Activated CD8-positive, alpha-beta T cell treated with anti-CD3 and anti-CD28 coated beads, Interleukin-2, amount 10 ng/mL, durations not matched to agents 7 days and 5 days (primary cell): ENCODE data around the gene LCE3B. TPM values are rescaled to one million over a fixed set of nuclear protein-coding genes. Genes with fewer than 3 reads are reported as not detected.

ENCODE experiments used
- ATAC-seq: fragments of 150-1000 bp; cut with Tn5 transposase; one replicate; pipeline ENCODE4 v1.10.0; 2021; ENCODE audit warnings: moderate library complexity
- CTCF ChIA-PET: fragments of 350-600 bp; sonication (Branson Sonifier 250); formaldehyde crosslinking; loops from one replicate; lab custom pipeline; 2021; ENCODE audit warnings: antibody characterized with exemption; lab: Charles Lee
- POLR2A ChIA-PET: fragments of 350-600 bp; sonication (Branson Sonifier 250); formaldehyde crosslinking; loops from one replicate; lab custom pipeline; 2021; ENCODE audit warnings: antibody characterized with exemption; lab: Charles Lee
- DNase-seq: peaks from one replicate; pipeline ENCODE4 v3.0.0-alpha.2; 2020
- H3K27ac Mint-ChIP-seq: one replicate; pipeline ENCODE4 v1.8.0; 2021; ENCODE audit warnings: mild to moderate bottlenecking, mixed read lengths
- H3K27me3 Mint-ChIP-seq: one replicate; pipeline ENCODE4 v1.8.0; 2021; ENCODE audit warnings: low read depth, mixed read lengths
- H3K36me3 Mint-ChIP-seq: one replicate; pipeline ENCODE4 v1.8.0; 2021; ENCODE audit warnings: low read depth, mixed read lengths
- H3K4me1 Mint-ChIP-seq: one replicate; pipeline ENCODE4 v1.8.0; 2021; ENCODE audit warnings: low read depth, mixed read lengths
- H3K4me3 Mint-ChIP-seq: one replicate; pipeline ENCODE4 v1.8.0; 2021; ENCODE audit warnings: mild to moderate bottlenecking, mixed read lengths
- H3K9me3 Mint-ChIP-seq: one replicate; pipeline ENCODE4 v1.8.0; 2022; ENCODE audit warnings: mixed read lengths; ENCODE audit not compliant: insufficient read depth
- total RNA-seq, 2 experiments: library from RNA; stranded (reverse); gene quantifications; one replicate each; pipeline ENCODE4 v1.2.3, GENCODE V29; 2021

The LCE3B gene
- total RNA-seq, 2 experiments from 2014 or later: not detected

DNA sequence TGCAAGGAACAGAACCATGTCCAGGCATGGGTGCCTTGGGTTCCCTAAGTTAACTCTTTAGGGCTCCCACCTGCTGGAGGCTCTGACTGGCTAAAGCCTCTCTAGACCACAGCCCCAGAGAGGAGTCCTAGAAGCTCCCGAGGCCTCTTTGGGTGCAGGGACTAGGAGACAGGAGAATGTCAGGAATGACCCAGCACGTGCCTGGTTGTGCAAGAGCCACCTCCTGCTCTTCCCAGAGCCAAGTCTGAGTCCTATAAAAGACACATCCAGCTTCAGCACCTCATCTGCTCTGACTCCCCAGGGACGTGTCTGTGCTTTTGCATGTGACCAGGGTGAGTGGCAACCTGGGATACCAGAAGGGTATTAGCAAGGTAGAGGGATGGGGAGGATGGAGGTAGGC, 49.5 kb downstream of the LCE3B start, which contains the start of gene LCE2D:
Gene LCE2D, plus strand, starts transcription at position 283 of the 400 bp plus-strand sequence. CDS start 726 bp downstream, outside the sequence.
- ChIA-PET POLR2A (no interaction called here), CTCF (interaction anchor here (3.8 kb wide), 1 partner anchor 9 kb away, joined by 16 read pairs; no protein-coding TSS in a partner anchor)
- Mint-ChIP-seq H3K36me3 (no peaks in the 10 kb centered on the region), H3K9me3 (no peaks in the 10 kb centered on the region), H3K4me3 (no peak within 1 kb of the TSS), H3K27ac (no peak within 1 kb of the TSS), H3K4me1 (no peaks in the 10 kb centered on the region), H3K27me3 (peaks cover 10% of the 10 kb centered on the region)
- DNase-seq: no peak
- ATAC-seq: no peak

Other genes with a start within 250 kb of the LCE3B start
- not detected for gene CRNN, start 199.5 kb upstream of the LCE3B start, total RNA-seq
- not detected for gene LCE5A, start 103.0 kb upstream of the LCE3B start, total RNA-seq
- not detected for gene CRCT1, start 99.3 kb upstream of the LCE3B start, total RNA-seq
- not detected for gene LCE3E, start 47.0 kb upstream of the LCE3B start, total RNA-seq
- gene LCE3D, start 33.3 kb upstream of the LCE3B start, total RNA-seq: not detected
- gene LCE3C, start 13.6 kb upstream of the LCE3B start, total RNA-seq: not detected
- not detected for gene LCE3A, start 9.3 kb downstream of the LCE3B start, total RNA-seq
- gene LCE2D, start 49.6 kb downstream of the LCE3B start, total RNA-seq: not detected
- gene LCE2C, start 61.5 kb downstream of the LCE3B start, total RNA-seq: not detected
- gene LCE2B, start 72.3 kb downstream of the LCE3B start, total RNA-seq: not detected
- gene LCE2A, start 84.5 kb downstream of the LCE3B start, total RNA-seq: not detected
- not detected for gene LCE4A, start 94.3 kb downstream of the LCE3B start, total RNA-seq
- not detected for gene KPRP, start 144.2 kb downstream of the LCE3B start, total RNA-seq
- gene LCE1F, start 161.3 kb downstream of the LCE3B start, total RNA-seq: not detected
- not detected for gene LCE1E, start 172.4 kb downstream of the LCE3B start, total RNA-seq
- gene LCE1D, start 182.9 kb downstream of the LCE3B start, total RNA-seq: not detected
- gene LCE1C, start 192.8 kb downstream of the LCE3B start, total RNA-seq: not detected
- gene LCE1B, start 198.2 kb downstream of the LCE3B start, total RNA-seq: not detected
- gene LCE1A, start 213.7 kb downstream of the LCE3B start, total RNA-seq: not detected
- not detected for gene LCE6A, start 229.0 kb downstream of the LCE3B start, total RNA-seq
- not detected for gene LCE7A, start 246.2 kb downstream of the LCE3B start, total RNA-seq